A673 (cell line): ENCODE measurements around the gene SLCO3A1.

Experiments used
- CTCF ChIP-seq: fragments of 300-800, 200-600 bp; sonication (generic); conservative IDR thresholded peaks from 2 replicates; pipeline ENCODE4 v1.5.1; 2017; ENCODE audit warnings: low read depth, mild to moderate bottlenecking, antibody characterized with exemption, low read length, moderate library complexity, mixed read lengths
- EZH2 ChIP-seq: fragments of 200-600 bp; sonication (generic); IDR thresholded peaks from 2 replicates; pipeline ENCODE4 v1.6.1; 2017; ENCODE audit warnings: borderline replicate concordance, low read depth, mild to moderate bottlenecking, mixed read lengths, antibody characterized with exemption, low read length; ENCODE audit not compliant: poor library complexity, severe bottlenecking

GRCh38 chr15:92005154-92005553 lies 151.6 kb downstream of the SLCO3A1 start:
- no peak for TF ChIP-seq CTCF
- TF ChIP-seq EZH2, result no peak
